Type B pancreatic cell (in vitro differentiated cells): ENCODE measurements around the gene GRB10. TPM values are rescaled to one million over a fixed set of nuclear protein-coding genes. Genes with fewer than 3 reads are reported as not detected.

Experiments
- DNase-seq: peaks from one replicate; pipeline ENCODE4 v3.0.0; 2021; ENCODE audit warnings: mixed read lengths; ENCODE audit not compliant: unreplicated experiment; ENCODE audit errors: extremely low spot score
- H3K27ac Mint-ChIP-seq: 2 replicates; pipeline ENCODE4 v1.8.0; 2021; ENCODE audit warnings: mild to moderate bottlenecking, mixed read lengths
- H3K27me3 Mint-ChIP-seq: 2 replicates; pipeline ENCODE4 v1.8.0; 2021; ENCODE audit warnings: mixed read lengths
- H3K36me3 Mint-ChIP-seq: 2 replicates; pipeline ENCODE4 v1.8.0; 2021; ENCODE audit warnings: mixed read lengths
- H3K4me1 Mint-ChIP-seq: one replicate; pipeline ENCODE4 v1.8.0; 2021; ENCODE audit warnings: mixed read lengths; ENCODE audit not compliant: unreplicated experiment
- H3K4me3 Mint-ChIP-seq: 2 replicates; pipeline ENCODE4 v1.8.0; 2021; ENCODE audit warnings: mild to moderate bottlenecking, mixed read lengths
- H3K9me3 Mint-ChIP-seq: 2 replicates; pipeline ENCODE4 v1.8.0; 2021; ENCODE audit warnings: mixed read lengths
- CTCF ChIP-seq: fragments of 200-600 bp; sonication (generic); conservative IDR thresholded peaks from 2 replicates; pipeline ENCODE4 v1.5.0; 2021; ENCODE audit warnings: antibody characterized with exemption, mild to moderate bottlenecking
- total RNA-seq: library from RNA; stranded (reverse); gene quantifications from 2 replicates; pipeline ENCODE4 v1.2.1, GENCODE V29; 2021; ENCODE audit warnings: low replicate concordance

The GRB10 gene
- total RNA-seq, 1 donor from 2014 or later: 42.3 TPM

- Mint-ChIP-seq H3K36me3 (peaks cover 4% of the 10 kb centered on the region), H3K4me1 (peaks cover 11% of the 10 kb centered on the region), H3K27me3 (no peaks in the 10 kb centered on the region), H3K4me3 (no peak overlapping the region), H3K27ac (no peak overlapping the region), H3K9me3 (peaks cover 4% of the 10 kb centered on the region)
- no peak for DNase-seq
- no peak for TF ChIP-seq CTCF
Measured at GRCh38 chr7:50641442-50642405, 141.0 kb downstream of the GRB10 start.

DNA sequence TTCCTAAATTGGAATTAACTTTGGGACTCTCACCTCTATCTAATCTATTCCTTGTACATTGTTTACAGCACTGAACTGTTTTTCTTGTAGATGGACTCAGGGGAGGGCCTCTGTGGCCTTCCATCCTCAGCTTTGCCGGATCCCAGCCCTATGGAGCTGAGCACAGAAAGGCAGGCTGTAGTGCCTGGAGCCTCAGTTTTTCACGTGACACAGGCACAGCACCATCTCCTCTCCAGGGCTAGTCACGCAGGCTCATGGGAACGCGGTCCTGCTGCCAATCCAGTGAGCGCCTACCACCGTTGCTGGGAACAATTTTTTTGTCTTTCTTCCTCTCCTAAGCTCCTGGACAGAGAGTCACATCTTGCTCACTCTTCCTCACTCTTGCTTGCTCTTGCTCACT is 141.9 kb downstream of the GRB10 start:
- Mint-ChIP-seq H3K27me3 (no peaks in the 10 kb centered on the region), H3K27ac (no peak overlapping the region), H3K9me3 (peaks cover 4% of the 10 kb centered on the region), H3K4me3 (no peak overlapping the region), H3K4me1 (peaks cover 11% of the 10 kb centered on the region), H3K36me3 (peaks cover 4% of the 10 kb centered on the region)
- TF ChIP-seq CTCF: no peak
- no peak for DNase-seq

DNA sequence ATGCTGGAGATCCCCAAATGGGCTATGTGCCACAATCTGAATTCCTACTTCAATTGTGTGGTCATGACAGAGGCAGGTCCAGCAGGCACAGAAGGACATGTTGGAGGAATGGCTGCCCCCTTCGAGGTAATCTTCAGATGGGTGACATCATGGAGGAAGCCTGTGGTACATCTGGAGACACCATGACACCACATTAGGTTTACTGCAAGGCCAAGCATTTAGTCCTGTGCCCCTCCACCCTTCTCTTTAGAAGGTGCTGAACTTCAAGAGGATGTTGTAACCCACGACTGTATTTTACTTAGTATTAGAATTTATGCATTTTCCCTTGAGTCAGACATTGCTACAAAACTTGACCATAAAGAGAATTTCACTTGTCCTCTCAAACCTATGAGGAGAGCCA is 142.4 kb downstream of the GRB10 start:
- no peak for DNase-seq
- Mint-ChIP-seq H3K4me3 (no peak overlapping the region), H3K9me3 (peaks cover 4% of the 10 kb centered on the region), H3K4me1 (peaks cover 9% of the 10 kb centered on the region), H3K27ac (no peak overlapping the region), H3K36me3 (peaks cover 4% of the 10 kb centered on the region), H3K27me3 (no peaks in the 10 kb centered on the region)
- no peak for TF ChIP-seq CTCF

DNA sequence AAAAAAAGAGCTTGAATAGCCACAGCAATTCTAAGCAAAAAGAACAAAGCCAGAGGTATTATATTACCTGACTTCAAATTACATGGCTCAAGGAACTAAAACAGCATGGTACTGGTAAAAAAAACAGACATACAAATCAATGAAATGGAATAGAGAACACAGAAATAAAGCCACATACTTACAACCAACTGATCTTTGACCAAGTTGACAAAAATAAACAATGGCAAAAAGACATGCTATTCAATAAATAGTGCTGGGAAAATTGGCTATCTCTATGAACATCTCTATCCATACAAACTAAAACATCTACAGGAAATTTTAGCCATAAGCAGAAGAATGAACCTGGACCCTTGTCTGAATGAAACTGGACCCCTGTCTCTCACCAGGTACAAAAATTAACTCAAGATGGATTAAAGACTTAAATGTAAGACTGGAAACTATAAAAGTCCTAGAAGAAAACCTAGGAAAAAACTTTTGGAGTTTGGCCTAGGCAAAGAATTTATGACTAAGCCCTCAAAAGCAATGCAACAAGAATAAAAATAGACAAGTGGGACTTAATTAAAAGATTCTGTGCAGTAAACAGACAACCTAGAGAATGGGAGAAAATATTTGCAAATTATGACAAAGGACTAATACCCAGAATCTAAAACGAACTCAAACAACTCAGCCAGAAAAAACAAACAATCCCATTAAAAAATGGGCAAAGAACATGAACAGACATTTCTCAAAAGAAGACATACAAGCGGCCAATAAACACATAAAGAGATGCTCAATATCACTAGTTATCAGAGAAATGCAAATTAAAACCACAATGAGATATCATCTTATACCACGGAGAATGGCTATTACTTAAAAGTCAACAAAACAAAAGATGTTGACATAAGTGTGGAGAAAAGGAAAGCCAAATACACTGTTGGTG is 144.7 kb downstream of the GRB10 start:
- Mint-ChIP-seq H3K4me3 (no peak overlapping the region), H3K9me3 (peaks cover 4% of the 10 kb centered on the region), H3K4me1 (peaks cover 7% of the 10 kb centered on the region), H3K27ac (no peak overlapping the region), H3K36me3 (peaks cover 9% of the 10 kb centered on the region), H3K27me3 (no peaks in the 10 kb centered on the region)
- DNase-seq: no peak
- TF ChIP-seq CTCF: no peak

GRCh38 chr7:50634378-50634777 is 148.3 kb downstream of the GRB10 start:
- peaks cover 4% of the 10 kb centered on the region for H3K9me3 Mint-ChIP-seq
- no peaks in the 10 kb centered on the region for H3K27me3 Mint-ChIP-seq
- H3K27ac Mint-ChIP-seq: no peak overlapping the region
- TF ChIP-seq CTCF: no peak
- no peak overlapping the region for H3K4me3 Mint-ChIP-seq
- DNase-seq: no peak
- no peaks in the 10 kb centered on the region for H3K4me1 Mint-ChIP-seq
- H3K36me3 Mint-ChIP-seq: peaks cover 5% of the 10 kb centered on the region
